Heart left ventricle (tissue), 16 donors: Measurements from ENCODE around the gene PRICKLE2. TPM values are rescaled to one million over a fixed set of nuclear protein-coding genes. Genes with fewer than 3 reads are reported as not detected.

ENCODE experiments used
- ATAC-seq, 4 donors: fragments of 200-7000 bp; cut with Tn5 transposase; one replicate each; pipeline ENCODE4 v1.9.1; 2020 to 2022; ENCODE audit warnings: moderate library complexity in 4 of 4, mild to moderate bottlenecking in 3 of 4, moderate number of reproducible peaks in 1 of 4
- DNase-seq, 5 donors: peaks; one replicate each; pipeline ENCODE4 v3.0.0-alpha.2; 2020
- H3K27ac ChIP-seq, 12 donors: fragments of 200-600 bp; sonication (generic) in 4 of 12; one replicate each; pipeline versions ENCODE4 v1.5.0 to v1.8.0; 2016 to 2022; ENCODE audit warnings: mild to moderate bottlenecking in 2 of 12
- H3K27me3 ChIP-seq, 9 donors: fragments of 200-600 bp; sonication (generic) in 2 of 9; one replicate each; pipeline versions ENCODE4 v1.5.1 to v1.8.0; 2016 to 2022; ENCODE audit warnings: mild to moderate bottlenecking in 3 of 9
- H3K36me3 ChIP-seq, 9 donors: fragments of 200-600 bp; sonication (generic) in 2 of 9; one replicate each; pipeline versions ENCODE4 v1.5.0 to v1.8.0; 2018 to 2022; ENCODE audit warnings: mild to moderate bottlenecking in 2 of 9
- H3K4me1 ChIP-seq, 12 donors: fragments of 200-600 bp; sonication (generic) in 4 of 12; one replicate each; pipeline versions ENCODE4 v1.5.0 to v1.8.0; 2016 to 2022; ENCODE audit warnings: mild to moderate bottlenecking in 3 of 12
- H3K4me3 ChIP-seq, 12 donors: fragments of 200-600 bp; sonication (generic) in 4 of 12; one replicate each; pipeline versions ENCODE4 v1.5.0 to v1.8.0; 2017 to 2022; ENCODE audit warnings: mild to moderate bottlenecking in 9 of 12, moderate library complexity in 4 of 12
- H3K9me3 ChIP-seq, 12 donors: fragments of 200-600 bp; sonication (generic) in 4 of 12; one replicate each; pipeline versions ENCODE4 v1.5.0 to v1.8.0; 2016 to 2022; ENCODE audit warnings: mild to moderate bottlenecking in 1 of 12
- POLR2A ChIP-seq, 2 donors: fragments of 450-650 bp; IDR thresholded peaks; one replicate each; pipeline ENCODE4 v1.6.1; 2017; ENCODE audit warnings: antibody characterized with exemption in 2 of 2, mild to moderate bottlenecking in 2 of 2, moderate library complexity in 2 of 2
- WGBS, 4 donors: extraction: QIAGEN DNeasy Blood & Tissue Kit in 2 of 4; methylation state at CpG; one replicate each; pipeline versions ENCODE4 v1.1.5 to v1.1.7; 2013 to 2018; 5-methylcytosine and 5-hydroxymethylcytosine counted together
- intact Hi-C, 10 donors: fragments of 100-400 bp; cut with DNase I; formaldehyde crosslinking; loops; one replicate each; pipeline versions ENCODE4 v1.11.1 to v1.14.2; 2022
- polyA plus RNA-seq, 2 donors: library from polyadenylated mRNA; stranded (reverse); fragments of 200-250 nt; gene quantifications; one replicate each; pipeline ENCODE4 v1.2.3, GENCODE V29; 2013
- total RNA-seq, 9 donors: library from RNA; depleted of rRNA in 2 of 9; stranded (reverse); fragments of >200 nt in 2 of 9; fragmentation: NEBNext Ultra II Directional in 3 of 9; extraction: Animal tissue kit (Norgen Biotek cat#: 25700) in 3 of 9; gene quantifications; one replicate each; pipeline versions ENCODE4 v1.1.0 to v1.2.4, GENCODE V29; 2016 to 2023
- TF ChIP-seq, protein P1 (sequence below), 12 donors: fragments of 200-600 bp; sonication (generic) in 4 of 12; IDR thresholded peaks; one replicate each; pipeline versions ENCODE4 v1.5.0 to v1.8.0; 2018 to 2022; ENCODE audit warnings: antibody characterized with exemption in 12 of 12, mild to moderate bottlenecking in 5 of 12
- donor health status: ischemic (EF 13 %, LVEDD 7.1; RV severe dilation, severe dysfunction).
- donor health status: healthy with polysubstance abuse.
- donor health status: DM: no; HTN: yes; CAD: no.
- donor health status: DM: no; HTN: no; CAD: no.
- donor health status: ischemic (EF 25% LVEDD 6.9; RV normal size, moderate dysfunction).
- donor health status: ischemic (EF 25% LVEDD 5.7; RV mildly dilated, moderate dysfunction).
- donor health status: healthy.
- donor health status: DM: yes; HTN: yes; CAD: no.
- donor health status: ischemic (EF 35%, LVEDD 5.7; RV mildly dilated, moderate dysfunction).
- donor health status: nonischemic (EF 11% LVEDD 7.7; RV severe dilation, severe dysfunction).
- donor health status: DM: yes; HTN: yes; CAD: no.
- donor health status: PGD.
- donor health status: ischemic (EF 29% LVEDD 5.4; RV normal size, mild dysfunction).
- donor health status: nonischemic (EF 23%, LVEDD 6.1; RV moderate dilation, normal function).

The PRICKLE2 gene
- total and polyA plus RNA-seq, 11 donors, result 1.5 to 15.2 (median 7.3) TPM

DNA sequence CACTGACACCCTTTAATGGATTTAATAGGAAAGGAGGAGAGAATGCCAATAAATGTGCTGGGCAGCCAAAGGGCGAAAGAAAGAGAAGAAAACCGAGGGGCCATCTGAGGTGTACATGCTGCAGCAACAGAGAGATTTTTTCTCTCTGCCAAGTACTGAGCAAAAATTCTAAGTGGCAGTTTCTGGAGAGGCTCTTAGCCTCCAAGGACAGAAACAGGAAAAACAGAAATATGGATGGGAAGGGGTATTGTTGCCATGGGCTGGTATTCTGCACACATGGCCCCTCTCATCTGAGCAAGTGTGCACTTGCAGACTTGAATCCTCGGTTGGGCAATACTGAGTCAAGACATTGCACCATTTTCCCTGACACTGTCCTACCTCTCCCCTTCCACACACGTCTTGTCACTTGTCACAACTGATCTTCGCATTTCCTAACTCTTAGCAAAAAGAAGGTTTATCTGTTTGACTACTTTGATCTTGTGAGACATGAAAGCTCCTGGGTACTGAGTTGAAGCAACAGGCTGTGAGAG, 73.9 kb downstream of the PRICKLE2 start:
- H3K27me3 ChIP-seq, result no peaks in the 10 kb centered on the region
- ATAC-seq (peak in 1 of 4 donors; percentile 10), DNase-seq (no peak)
- H3K4me3 ChIP-seq, result no peak overlapping the region
- TF ChIP-seq, protein P1, sequence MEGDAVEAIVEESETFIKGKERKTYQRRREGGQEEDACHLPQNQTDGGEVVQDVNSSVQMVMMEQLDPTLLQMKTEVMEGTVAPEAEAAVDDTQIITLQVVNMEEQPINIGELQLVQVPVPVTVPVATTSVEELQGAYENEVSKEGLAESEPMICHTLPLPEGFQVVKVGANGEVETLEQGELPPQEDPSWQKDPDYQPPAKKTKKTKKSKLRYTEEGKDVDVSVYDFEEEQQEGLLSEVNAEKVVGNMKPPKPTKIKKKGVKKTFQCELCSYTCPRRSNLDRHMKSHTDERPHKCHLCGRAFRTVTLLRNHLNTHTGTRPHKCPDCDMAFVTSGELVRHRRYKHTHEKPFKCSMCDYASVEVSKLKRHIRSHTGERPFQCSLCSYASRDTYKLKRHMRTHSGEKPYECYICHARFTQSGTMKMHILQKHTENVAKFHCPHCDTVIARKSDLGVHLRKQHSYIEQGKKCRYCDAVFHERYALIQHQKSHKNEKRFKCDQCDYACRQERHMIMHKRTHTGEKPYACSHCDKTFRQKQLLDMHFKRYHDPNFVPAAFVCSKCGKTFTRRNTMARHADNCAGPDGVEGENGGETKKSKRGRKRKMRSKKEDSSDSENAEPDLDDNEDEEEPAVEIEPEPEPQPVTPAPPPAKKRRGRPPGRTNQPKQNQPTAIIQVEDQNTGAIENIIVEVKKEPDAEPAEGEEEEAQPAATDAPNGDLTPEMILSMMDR (IDR thresholded peaks at IDR 0.05), result no peak
- TF ChIP-seq POLR2A (IDR thresholded peaks at IDR 0.05), result no peak
- WGBS, 4 donors, result 69 to 76% (median 72%) methylated on average over 5 of the region's 5 CpGs
- intact Hi-C loops, result no loop called here
- peaks cover 9 to 36% (median 20%) of the 10 kb centered on the region in 12 donors for H3K4me1 ChIP-seq
- H3K9me3 ChIP-seq, result peaks cover 0 to 7% (median 0%) of the 10 kb centered on the region in 12 donors
- H3K27ac ChIP-seq, result peak overlapping the region; percentile 32 to 81 (median 71)
- H3K36me3 ChIP-seq, result peaks cover 0 to 66% (median 17%) of the 10 kb centered on the region in 9 donors

DNA sequence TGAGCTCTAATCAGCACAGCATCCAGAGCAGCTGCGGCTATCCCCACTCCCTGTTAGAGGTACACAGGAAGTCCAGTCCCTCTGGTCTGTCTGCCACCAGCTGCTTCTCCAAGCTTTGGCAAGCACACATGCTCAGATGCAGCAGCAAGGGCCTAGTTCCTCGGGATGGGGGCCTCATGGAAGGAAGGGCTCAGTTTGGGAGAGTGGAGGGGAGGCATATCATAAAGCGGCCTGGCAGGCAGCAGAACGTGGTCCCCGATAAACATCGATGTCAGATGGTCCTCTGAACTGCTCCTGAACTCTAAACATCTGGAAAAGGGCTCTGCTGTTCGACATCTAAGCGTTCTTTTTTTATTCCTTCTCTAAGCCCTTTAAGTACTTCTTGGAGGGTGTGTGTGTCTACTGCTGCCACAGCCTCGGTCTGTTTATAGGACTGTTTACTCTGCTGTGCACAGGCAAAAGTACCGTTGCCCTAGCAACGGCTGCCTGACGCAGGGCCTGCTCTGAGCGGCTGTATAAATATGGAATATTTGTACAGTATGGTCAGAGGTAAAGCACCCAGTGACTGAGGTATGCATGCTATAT, 74.6 kb downstream of the PRICKLE2 start:
- peak; percentile 62 to 88 (median 71) for DNase-seq
- peaks cover 0 to 7% (median 0%) of the 10 kb centered on the region in 12 donors for H3K9me3 ChIP-seq
- peaks cover 0 to 65% (median 15%) of the 10 kb centered on the region in 9 donors for H3K36me3 ChIP-seq
- H3K27ac ChIP-seq, result peak overlapping the region; percentile 36 to 81 (median 71)
- peaks cover 9 to 34% (median 20%) of the 10 kb centered on the region in 12 donors for H3K4me1 ChIP-seq
- ATAC-seq, result peak; percentile 93 to 96 (median 94)
- H3K27me3 ChIP-seq, result no peaks in the 10 kb centered on the region
- 12 to 25% (median 22%) methylated on average over 13 of the region's 13 CpGs for WGBS, 4 donors
- H3K4me3 ChIP-seq, result no peak overlapping the region
- intact Hi-C loops, result no loop called here
- TF ChIP-seq, protein P1 (IDR thresholded peaks at IDR 0.05), result no peak
- no peak for TF ChIP-seq POLR2A (IDR thresholded peaks at IDR 0.05)

DNA sequence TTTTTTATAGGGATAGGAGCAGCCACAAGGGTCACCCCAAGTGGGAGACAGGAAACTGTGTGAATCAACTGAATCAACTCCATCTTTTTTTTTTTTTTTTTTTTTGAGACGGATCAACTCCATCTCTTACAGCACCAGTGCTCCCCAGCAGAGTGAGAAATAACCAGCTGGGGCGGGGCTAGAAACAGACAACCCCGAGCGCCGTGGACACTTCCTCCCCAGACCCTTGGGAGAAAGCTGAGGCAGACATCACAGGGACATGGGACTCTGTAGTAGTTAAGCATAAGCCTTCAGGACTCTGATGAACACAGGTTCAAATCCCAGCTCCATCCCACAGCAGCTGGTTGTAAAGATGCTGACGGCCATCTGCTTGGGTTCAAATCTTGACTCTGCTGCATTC, 75.4 kb downstream of the PRICKLE2 start:
- Histone ChIP-seq H3K4me1 (peaks cover 9 to 34% (median 22%) of the 10 kb centered on the region in 12 donors), H3K4me3 (no peak overlapping the region), H3K36me3 (peaks cover 0 to 62% (median 14%) of the 10 kb centered on the region in 9 donors), H3K9me3 (peaks cover 0 to 7% (median 0%) of the 10 kb centered on the region in 12 donors), H3K27ac (peak overlapping the region in 10 of 12 donors; percentile 36 to 81 (median 71)), H3K27me3 (no peaks in the 10 kb centered on the region)
- DNase-seq (peak in 3 of 5 donors; percentile 34 to 42 (median 40)), ATAC-seq (peak in 2 of 4 donors; percentile 20 to 29)
- 58 to 67% (median 65%) methylated on average over 6 of the region's 6 CpGs for WGBS, 4 donors
- intact Hi-C loops, result no loop called here
- TF ChIP-seq POLR2A (IDR thresholded peaks at IDR 0.05), result no peak
- TF ChIP-seq, protein P1 (IDR thresholded peaks at IDR 0.05), result no peak

DNA sequence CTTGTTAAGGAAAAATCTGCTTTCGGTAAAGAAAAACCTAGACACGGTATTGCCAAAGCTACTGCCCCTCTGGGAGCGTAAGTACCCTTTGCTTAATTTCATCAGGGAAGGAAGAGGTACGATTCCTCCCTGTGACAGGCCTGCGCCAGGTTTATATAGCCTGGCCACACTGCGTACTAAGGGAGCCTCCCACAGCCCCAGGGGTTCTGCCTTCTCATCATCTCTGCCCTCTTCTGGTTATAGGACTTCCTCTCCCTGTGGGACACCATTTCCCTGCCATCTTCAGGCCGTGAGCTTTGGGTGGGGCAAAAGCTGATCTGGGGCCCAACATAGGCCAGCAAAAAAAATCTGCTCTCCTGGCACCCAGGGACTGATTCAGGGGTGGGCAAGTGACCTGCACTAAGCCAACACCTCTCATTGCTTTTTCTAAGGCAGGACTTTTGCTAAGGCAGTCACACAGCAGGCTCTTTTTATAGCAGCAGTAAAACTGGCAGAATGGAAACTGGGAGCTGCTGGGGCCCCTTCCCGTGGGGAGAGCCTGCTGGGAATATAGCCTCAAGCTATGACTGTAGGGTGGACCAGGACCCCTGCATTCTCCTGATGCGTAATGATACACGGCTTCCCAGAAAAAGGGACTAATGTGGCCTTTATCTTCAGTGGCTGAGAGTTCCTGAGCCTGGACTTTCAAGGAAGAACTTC, 76.2 kb downstream of the PRICKLE2 start:
- DNase-seq, result no peak
- TF ChIP-seq, protein P1 (IDR thresholded peaks at IDR 0.05), result no peak
- TF ChIP-seq POLR2A (IDR thresholded peaks at IDR 0.05), result no peak
- intact Hi-C loops, result no loop called here
- Histone ChIP-seq H3K9me3 (peaks cover 0 to 7% (median 0%) of the 10 kb centered on the region in 12 donors), H3K4me3 (no peak overlapping the region), H3K36me3 (peaks cover 0 to 67% (median 14%) of the 10 kb centered on the region in 9 donors), H3K27ac (peak overlapping the region in 4 of 12 donors; percentile 18 to 81 (median 75)), H3K4me1 (peaks cover 13 to 42% (median 26%) of the 10 kb centered on the region in 12 donors), H3K27me3 (no peaks in the 10 kb centered on the region)
- 86 to 93% (median 91%) methylated on average over 9 to 10 of the region's 10 CpGs for WGBS, 4 donors
- ATAC-seq, result no peak
